GM19328 (cell line): ENCODE results near the gene BPGM.
"Not testable (repeated sequence)": the region's sequence is repeated elsewhere in the genome, so short reads cannot be mapped to it uniquely, and the experiment has no call there.

Experiments
- ATAC-seq: cut with Tn5 transposase; IDR thresholded peaks from one replicate; pipeline ENCODE4 v1.9.1; 2021; ENCODE audit warnings: mild to moderate bottlenecking, moderate library complexity; ENCODE audit not compliant: unreplicated experiment

BPGM gene

DNA sequence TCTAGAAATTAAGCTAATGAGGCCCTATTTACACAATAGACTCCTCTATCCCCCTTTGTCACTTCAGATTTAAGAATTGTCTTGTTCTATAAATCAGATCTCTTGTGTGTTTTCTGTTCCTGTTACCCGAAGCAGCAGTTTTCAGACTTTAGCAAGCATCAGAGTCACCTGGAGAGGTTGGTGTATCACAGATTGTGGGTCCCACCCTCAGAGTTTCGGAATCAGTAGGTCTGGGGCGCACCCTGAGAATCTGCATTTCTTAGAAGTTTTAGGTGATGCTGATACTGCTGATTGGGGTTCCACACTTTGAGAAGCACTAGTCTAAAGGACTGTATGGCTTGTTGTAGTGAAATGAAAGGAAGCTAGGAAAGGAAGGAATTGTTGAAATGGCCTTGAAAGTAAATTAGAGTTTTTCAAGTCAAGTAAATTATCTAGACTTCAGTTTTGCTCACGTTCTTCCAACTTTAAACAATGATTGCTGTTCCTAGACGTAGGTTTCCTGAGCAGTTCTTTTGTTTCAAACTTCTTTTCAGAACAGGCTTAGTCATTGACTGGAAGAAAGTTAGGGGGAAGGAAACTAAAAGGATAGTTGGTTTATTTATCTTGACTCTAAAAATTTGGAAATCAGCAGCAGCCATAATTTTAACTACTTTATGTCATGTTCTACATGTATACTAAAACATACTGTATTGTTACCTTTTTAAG lies 15.7 kb downstream of the BPGM start:
- ATAC-seq = no peak

DNA sequence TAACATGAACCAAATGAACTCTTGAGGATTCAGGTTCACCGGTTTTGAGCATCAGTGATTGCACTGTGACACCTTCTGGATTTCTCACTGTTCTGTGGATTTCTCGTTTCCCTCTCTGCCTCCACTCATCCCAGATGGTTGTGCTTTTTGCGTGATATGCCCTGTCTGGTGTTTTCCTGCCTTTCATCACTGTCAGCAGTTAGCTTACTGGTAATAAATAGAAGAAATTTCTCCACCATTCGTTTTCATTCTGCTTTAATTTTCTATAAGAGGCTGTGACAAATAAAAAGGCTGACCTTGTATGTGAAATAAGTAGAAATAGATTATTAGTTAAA lies 16.2 kb downstream of the BPGM start:
- ATAC-seq = no peak

DNA sequence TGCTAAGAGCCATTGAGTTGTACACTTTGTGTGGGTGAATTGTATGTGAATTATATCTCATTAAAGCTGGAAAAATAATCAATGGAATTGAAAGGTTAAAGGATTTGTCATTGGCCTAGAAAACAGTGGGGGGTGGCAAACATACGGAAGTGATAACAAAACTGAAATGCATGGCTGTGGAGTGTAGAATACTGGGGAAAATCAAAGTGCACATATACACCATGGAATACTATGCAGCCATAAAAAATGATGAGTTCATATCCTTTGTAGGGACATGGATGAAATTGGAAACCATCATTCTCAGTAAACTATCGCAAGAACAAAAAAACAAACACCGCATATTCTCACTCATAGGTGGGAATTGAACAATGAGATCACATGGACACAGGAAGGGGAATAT lies 18.4 kb downstream of the BPGM start:
- ATAC-seq = not testable (repeated sequence)

DNA sequence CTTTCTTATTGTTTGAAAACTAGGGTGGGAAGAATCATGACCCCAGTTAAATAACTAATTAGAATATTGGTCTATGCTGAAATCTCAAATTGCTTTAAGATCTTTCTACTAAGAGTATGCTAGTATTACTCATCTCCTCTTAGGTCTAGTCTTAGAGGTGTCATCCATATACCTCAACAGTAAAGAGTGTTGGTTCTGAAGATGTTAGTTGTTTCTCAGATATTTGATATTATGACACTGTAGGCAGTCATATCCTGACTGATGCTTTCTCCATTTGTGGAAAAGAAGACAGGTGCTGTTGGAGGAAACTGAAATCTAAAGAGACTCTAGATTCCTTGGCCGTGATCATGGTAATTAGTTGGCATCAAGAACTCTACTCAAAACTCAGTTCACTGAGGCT lies 21.2 kb downstream of the BPGM start:
- no peak for ATAC-seq

DNA sequence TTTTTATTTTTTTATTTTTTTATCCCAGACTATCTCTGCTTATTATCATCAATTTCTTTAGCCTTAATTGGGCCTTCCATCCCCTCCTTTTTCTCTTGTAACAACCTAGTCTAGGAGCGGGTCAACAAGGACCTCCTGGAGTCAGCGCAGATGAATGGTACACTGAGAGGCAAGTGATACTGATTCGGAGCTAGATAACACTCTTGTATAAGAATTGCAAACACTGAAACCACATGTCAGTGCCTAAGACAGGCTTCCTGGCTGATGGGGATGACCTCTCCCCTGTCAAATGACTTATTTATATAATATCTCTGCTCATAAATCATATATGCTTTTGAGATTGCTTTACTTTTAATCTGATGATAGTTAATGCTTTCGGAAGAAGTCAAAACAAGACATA lies 22.7 kb downstream of the BPGM start:
- ATAC-seq = no peak

DNA sequence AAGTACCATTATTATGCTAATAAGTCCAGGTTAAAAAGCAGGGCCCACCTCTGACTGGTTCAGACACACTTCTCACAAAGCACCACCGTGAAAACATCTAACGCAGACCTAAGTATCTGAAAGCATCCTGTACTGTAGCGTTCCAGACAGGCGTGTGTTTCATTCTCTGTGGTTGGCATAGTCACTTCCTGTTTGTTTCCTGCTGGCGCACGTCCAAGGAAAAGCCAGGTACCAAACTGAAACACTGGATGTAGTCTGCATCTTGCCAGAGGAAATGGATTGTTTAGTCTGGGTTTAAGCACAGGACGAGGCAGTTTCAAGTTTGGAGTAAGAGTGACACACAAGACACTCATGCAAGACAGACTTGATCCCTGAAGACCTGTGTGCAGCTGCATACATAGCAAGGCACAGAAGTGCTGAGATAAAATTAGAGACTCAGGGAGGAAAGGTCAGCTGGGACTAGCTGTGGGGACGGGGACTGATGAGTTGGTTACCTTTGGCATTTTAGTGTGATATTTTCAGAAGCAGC lies 23.3 kb downstream of the BPGM start:
- no peak for ATAC-seq

DNA sequence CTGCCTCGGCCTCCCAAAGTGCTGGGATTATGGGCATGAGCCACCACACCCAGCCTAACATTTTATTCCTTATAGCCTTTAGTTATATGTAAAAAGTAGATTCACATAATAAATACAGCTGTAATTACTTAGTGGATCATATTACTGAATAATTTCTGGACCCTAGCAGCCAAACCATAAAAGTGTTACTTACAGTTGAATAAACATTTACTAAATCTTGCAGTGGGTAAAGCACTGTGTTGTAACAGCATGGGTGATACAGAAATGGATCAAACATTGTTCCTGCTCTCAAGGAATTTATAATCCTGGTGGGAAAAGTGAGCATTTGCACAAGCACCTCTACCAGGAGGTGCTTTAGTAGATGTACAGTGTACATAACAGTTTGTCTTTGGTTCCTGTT lies 25.0 kb downstream of the BPGM start:
- ATAC-seq = no peak

DNA sequence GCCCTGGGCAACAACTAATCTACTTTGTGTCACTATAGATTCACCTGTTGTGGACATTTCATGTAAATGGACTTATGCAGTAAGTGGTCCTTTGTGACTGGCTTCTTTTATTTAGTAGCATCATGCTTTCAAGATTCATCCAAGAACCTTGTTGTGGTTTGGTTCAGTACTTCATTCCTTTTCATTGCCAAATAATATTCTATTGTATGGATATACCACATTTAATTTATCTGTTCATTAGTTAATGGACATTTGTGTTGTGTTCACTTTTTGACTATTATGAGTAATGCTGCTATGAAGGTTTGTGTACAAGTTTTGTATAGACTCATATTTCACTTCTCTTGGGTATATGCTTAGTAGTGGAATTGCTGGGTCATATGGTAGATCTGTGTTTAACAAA lies 27.8 kb downstream of the BPGM start:
- ATAC-seq = no peak

DNA sequence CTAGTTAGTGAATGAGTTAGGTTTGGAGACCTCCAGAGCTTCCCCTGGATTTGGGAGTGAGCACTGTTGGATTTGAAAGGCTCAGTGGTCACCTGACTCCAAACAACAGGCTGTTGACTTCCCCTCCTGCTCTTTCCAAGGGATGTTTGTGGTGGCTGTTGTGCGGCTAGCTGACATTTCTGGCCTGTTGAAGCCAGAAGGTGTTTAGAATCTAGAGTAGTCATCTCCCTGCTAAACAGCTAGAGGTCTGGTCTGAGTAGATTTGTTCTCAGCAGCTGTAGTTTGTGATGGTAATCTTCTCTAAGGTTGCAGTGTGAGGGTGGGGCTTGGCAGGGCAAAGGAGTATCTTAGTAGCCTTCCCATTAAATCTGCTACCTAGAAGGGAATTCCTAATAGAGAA lies 30.1 kb downstream of the BPGM start:
- no peak for ATAC-seq

DNA sequence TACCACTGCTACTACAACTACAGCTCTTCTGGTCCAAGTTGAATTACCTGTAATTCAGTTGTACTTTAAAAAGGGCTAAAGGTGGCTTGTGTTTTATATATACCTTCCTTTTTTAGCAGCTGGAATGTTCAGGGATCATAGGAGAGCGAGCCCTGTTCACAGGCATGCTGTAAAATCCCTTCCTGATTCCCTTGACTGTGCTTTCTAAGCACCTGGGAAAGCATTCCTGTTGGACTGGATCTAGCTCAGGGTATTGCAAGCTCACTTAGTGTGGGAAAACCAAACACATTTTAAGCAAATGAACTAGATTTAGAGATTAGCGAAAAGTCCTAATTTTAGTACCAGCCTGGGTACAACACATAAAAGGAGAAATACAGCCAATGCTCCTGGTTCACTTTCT lies 31.5 kb downstream of the BPGM start:
- ATAC-seq = no peak

DNA sequence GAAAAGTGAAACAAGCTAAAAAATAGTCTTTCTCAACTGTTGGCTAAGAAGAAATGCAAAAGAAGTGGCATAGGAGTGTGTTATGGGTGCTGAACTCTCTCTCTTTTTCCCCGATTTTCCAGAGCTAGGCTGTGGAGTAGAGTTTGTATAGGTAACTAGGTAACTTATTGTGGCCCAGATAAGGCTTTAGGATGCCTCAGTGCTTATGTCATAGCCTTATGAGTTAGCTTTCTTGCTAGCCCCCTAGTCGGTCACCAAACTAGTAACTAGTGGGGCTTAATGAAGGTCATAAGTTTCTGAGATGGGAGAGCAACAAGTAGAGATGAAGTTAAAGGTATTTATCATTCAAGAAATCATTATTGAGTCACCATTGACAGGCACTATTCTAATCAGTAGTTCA lies 32.4 kb downstream of the BPGM start:
- ATAC-seq = no peak

DNA sequence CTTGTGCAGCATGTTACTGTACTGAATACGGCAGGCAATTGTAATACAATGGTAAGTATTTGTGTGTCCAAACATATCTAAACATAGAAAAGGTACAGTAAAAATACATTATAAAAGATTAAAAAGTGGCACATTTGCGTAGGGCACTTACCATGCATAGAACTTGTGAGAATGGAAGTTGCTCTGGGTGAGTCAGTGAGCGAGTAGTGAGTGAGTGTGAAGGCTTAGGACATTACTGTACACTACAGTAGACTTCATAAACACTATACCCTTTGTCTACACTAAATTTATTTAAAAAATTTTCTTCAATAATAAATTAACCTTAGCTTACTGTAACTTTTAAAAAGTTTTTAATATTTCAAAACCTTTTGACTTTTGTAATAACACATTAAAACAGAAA lies 37.5 kb downstream of the BPGM start:
- ATAC-seq = no peak

DNA sequence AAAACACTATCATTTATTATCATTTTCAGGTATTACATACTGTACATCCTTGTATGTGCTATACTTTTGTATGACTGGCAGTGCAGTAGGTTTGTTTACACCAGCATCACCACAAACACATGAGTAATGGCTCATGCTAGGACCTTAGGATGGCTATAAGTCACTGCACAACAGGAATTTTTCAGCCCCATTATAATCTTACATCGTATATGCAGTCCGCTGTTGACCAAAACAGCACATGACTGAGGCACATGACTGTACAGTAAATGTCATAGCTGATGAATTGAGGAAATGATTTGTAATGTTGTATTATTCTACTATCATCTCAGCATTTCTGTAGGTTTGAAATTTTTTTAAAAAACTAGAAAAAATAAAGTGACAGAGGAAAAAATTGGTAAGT lies 38.6 kb downstream of the BPGM start:
- ATAC-seq = no peak

DNA sequence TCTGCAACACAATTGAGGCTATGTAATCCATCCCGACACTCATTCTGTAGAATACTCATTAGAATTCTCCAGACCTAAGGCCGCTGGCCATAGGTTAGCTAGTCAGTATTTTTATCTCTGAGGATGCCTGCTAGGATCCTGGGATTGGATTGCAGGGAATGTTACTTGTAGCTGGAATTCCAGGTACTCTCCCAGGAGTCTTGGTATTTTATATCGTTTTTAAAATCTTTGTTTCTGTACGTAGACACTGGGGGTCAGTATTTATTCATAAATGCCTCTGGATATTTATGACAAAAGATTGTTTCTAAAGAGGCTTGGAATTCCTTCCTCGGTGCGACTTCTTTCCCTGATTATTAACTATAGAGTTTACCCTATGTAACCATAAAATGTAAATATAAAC lies 40.1 kb downstream of the BPGM start:
- no peak for ATAC-seq

DNA sequence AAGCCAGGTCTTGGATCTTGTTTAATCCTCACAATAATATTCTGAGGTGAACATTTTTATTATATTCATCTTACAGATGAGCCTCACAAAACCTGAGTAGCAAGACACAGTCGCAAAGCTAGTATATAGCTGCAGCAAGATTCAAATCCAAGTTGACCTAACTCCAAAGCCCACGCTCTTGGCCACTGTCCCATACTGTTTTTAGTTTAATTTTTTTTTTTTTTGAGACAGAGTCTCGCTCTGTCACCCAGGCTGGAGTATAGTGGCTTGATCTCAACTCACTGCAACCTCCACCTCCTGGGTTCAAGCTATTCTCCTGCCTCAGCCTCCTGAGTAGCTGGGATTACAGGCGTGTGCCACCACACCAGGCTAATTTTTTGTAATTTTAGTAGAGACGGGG lies 42.9 kb downstream of the BPGM start:
- ATAC-seq = not testable (repeated sequence)

DNA sequence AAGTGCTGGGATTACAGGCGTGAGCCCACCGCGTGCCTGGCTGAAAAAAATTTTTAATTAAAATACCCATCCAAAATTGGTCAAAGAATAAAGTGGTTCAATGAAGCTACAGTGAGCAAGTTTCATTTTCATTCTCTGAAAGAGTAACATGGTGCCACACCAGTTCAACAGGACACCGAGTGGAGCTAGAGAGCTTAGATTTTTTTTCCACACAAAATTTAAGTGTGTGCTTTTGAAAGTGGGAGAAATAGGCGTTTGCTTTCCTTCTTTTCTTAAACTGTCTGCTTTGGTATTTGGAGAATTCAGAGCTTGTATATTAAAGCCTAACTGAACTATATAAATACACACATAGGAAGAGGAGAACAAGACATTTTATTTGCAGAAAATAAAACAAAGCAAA lies 43.4 kb downstream of the BPGM start:
- no peak for ATAC-seq

DNA sequence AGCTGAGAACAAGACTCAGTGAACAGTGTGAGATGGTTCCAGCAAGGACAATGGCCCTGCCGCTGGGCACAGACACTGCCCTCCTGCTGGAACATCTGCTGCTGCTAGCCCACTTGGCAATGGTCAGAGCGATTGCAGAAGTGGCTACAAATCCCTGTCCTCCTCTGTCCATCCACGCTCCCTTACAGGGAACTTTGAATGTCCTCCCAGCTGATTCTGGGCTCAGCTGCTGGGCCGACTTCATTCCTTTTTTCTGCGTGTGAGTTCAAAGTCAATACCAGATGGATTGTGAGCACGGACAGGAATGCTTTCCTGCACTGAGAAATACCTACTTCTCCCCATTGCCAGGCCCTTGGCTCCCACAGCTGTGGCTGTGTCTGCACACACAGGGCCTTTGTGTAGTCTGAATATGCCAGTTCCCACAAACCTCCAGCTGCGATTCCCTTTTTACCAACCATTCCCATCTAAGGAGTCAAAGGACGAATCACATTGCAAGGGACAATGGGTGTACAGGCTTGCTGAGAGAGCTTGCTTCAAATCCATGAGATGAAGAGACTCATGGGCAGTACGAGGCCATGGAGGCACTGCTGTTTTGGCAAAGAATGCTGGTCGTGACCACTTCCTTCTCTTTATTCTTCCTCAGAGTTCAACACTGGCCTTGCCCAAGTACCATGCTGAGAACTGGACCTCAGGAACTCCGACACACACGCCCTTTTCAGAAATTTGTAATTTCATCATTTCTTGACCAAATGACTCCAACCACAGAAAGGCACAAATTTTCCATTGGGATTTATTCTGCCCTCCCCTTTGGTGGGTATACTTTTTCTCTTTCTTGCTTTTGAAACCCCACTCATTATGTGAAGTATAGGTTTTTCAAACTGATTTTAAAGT lies 44.2 kb downstream of the BPGM start:
- ATAC-seq = no peak

DNA sequence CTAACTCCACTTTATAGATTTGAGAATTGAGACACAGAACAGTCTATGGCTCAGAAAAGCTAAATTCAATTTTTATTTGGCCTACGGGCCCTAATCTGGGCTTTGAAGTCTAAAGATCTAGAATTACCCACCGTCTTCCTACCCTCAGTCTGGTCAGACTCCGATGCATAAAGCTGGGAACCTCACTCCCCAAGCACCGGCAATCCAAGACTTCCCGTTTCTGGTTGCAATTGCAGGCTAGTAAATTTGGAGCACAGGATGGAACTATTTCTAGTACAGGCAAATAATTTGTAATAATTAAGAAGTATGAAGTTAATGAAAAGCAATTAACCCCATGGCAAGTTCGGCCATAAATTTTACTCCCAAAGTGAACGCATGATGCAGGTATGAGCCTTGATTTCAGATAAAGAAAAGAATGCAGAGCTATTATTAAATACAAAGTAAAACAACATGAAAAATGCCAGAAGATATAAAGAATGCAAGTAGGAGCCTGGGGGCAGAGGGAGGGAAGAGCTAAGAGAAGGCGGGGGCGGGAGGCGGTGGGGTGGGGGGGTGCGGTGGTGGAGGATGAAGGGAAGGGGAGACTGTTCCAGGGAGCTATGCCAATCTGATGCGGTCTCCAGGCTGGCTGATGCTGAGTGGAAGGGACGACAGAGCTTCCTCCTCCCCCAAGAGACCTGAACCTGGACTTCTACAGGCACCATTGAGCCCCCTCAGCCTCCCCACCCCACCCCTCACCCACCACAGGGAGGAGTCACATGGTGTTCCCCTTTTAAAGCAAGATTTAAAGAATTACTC lies 45.1 kb downstream of the BPGM start:
- no peak for ATAC-seq

DNA sequence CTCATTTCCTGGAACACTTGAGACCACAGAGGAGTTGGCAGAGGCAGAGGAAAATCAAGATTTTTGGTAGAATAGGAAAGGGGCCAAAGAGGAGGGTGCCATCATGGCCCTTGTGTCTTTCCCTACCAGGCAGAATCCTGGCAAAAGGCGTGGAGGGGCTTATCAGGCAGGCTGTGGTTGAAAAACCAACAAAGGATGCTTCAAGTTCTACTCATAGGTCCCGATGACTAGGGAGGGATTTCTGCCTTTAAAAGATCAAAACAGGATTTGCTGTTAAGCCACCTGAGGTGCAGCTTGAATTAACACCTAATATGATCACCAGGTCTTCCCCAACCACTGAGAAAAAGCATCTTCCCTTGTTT lies 45.7 kb downstream of the BPGM start:
- no peak for ATAC-seq

DNA sequence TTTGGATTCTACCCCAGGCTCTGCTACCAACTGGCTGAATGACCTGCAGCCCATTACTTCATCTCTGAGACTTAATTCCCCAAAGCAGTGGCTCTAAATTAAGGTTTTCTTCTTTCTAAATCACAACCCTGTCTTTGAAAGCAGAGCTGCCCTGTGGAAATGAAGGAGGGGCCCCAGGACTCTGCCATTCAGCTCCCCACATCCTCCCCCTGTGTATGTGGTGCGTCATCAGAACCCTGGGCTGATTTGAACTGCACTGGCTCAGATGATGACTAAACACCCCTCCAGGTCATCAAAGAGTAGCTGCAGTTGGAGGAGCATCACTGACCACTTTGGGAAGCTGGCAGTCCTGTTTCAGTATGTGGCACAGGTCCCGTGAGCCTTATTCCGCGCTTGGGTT lies 46.6 kb downstream of the BPGM start:
- ATAC-seq = no peak

DNA sequence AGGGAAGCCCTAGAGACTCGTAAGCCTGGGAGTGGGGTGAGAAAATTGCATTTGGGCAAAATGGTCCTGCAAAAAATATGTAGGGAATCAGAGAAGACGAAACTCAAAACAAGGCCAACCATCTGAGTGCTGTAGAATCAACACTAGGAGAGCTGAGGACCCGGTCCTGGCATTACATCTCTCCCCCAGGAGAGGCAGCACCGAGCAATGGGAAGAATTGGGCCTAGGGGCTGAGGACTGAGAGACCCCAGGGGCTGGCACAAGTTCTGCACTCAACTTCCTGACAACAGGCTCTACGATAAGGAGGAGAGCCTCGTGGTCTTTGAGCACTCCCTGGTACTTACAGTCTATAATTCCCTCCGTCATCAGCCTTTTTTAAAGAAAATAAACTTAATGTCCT lies 47.6 kb downstream of the BPGM start:
- ATAC-seq = no peak

DNA sequence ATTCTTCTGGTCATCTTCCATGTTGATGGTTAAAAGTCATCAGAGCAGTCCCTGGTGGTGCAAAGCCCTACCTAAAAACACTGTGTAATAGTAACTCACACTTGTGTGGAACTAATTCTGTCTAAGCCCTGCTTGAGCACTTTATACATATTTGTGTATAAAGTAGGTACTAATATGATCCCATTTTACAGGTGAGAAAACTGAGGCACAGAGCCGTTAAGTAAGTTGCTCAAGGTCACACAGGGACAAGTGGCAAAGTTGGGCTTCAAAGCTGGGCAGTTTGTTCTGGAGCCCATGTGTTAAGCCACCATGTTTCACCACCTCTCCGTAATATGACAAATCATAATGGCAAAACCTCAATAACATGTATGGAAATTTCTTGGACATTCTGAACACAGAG lies 48.1 kb downstream of the BPGM start:
- ATAC-seq = no peak
